Heart left ventricle (tissue), 16 donors: Measurements from ENCODE around the gene IFNAR1. TPM values are rescaled to one million over a fixed set of nuclear protein-coding genes. Genes with fewer than 3 reads are reported as not detected.

Experiments
- ATAC-seq, 4 donors: fragments of 200-7000 bp; cut with Tn5 transposase; one replicate each; pipeline ENCODE4 v1.9.1; 2020 to 2022; ENCODE audit warnings: moderate library complexity in 4 of 4, mild to moderate bottlenecking in 3 of 4, moderate number of reproducible peaks in 1 of 4
- DNase-seq, 5 donors: peaks; one replicate each; pipeline ENCODE4 v3.0.0-alpha.2; 2020
- H3K27ac ChIP-seq, 12 donors: fragments of 200-600 bp; sonication (generic) in 4 of 12; one replicate each; pipeline versions ENCODE4 v1.5.0 to v1.8.0; 2016 to 2022; ENCODE audit warnings: mild to moderate bottlenecking in 2 of 12
- H3K27me3 ChIP-seq, 9 donors: fragments of 200-600 bp; sonication (generic) in 2 of 9; one replicate each; pipeline versions ENCODE4 v1.5.1 to v1.8.0; 2016 to 2022; ENCODE audit warnings: mild to moderate bottlenecking in 3 of 9
- H3K36me3 ChIP-seq, 9 donors: fragments of 200-600 bp; sonication (generic) in 2 of 9; one replicate each; pipeline versions ENCODE4 v1.5.0 to v1.8.0; 2018 to 2022; ENCODE audit warnings: mild to moderate bottlenecking in 2 of 9
- H3K4me1 ChIP-seq, 12 donors: fragments of 200-600 bp; sonication (generic) in 4 of 12; one replicate each; pipeline versions ENCODE4 v1.5.0 to v1.8.0; 2016 to 2022; ENCODE audit warnings: mild to moderate bottlenecking in 3 of 12
- H3K4me3 ChIP-seq, 12 donors: fragments of 200-600 bp; sonication (generic) in 4 of 12; one replicate each; pipeline versions ENCODE4 v1.5.0 to v1.8.0; 2017 to 2022; ENCODE audit warnings: mild to moderate bottlenecking in 9 of 12, moderate library complexity in 4 of 12
- H3K9me3 ChIP-seq, 12 donors: fragments of 200-600 bp; sonication (generic) in 4 of 12; one replicate each; pipeline versions ENCODE4 v1.5.0 to v1.8.0; 2016 to 2022; ENCODE audit warnings: mild to moderate bottlenecking in 1 of 12
- POLR2A ChIP-seq, 2 donors: fragments of 450-650 bp; IDR thresholded peaks; one replicate each; pipeline ENCODE4 v1.6.1; 2017; ENCODE audit warnings: antibody characterized with exemption in 2 of 2, mild to moderate bottlenecking in 2 of 2, moderate library complexity in 2 of 2
- WGBS, 4 donors: extraction: QIAGEN DNeasy Blood & Tissue Kit in 2 of 4; methylation state at CpG; one replicate each; pipeline versions ENCODE4 v1.1.5 to v1.1.7; 2013 to 2018; 5-methylcytosine and 5-hydroxymethylcytosine counted together
- intact Hi-C, 10 donors: fragments of 100-400 bp; cut with DNase I; formaldehyde crosslinking; loops; one replicate each; pipeline versions ENCODE4 v1.11.1 to v1.14.2; 2022
- polyA plus RNA-seq, 2 donors: library from polyadenylated mRNA; stranded (reverse); fragments of 200-250 nt; gene quantifications; one replicate each; pipeline ENCODE4 v1.2.3, GENCODE V29; 2013
- total RNA-seq, 9 donors: library from RNA; depleted of rRNA in 2 of 9; stranded (reverse); fragments of >200 nt in 2 of 9; fragmentation: NEBNext Ultra II Directional in 3 of 9; extraction: Animal tissue kit (Norgen Biotek cat#: 25700) in 3 of 9; gene quantifications; one replicate each; pipeline versions ENCODE4 v1.1.0 to v1.2.4, GENCODE V29; 2016 to 2023
- TF ChIP-seq, protein P1 (sequence below), 12 donors: fragments of 200-600 bp; sonication (generic) in 4 of 12; IDR thresholded peaks; one replicate each; pipeline versions ENCODE4 v1.5.0 to v1.8.0; 2018 to 2022; ENCODE audit warnings: antibody characterized with exemption in 12 of 12, mild to moderate bottlenecking in 5 of 12
- donor health status: ischemic (EF 13 %, LVEDD 7.1; RV severe dilation, severe dysfunction).
- donor health status: healthy with polysubstance abuse.
- donor health status: DM: no; HTN: yes; CAD: no.
- donor health status: DM: no; HTN: no; CAD: no.
- donor health status: ischemic (EF 25% LVEDD 6.9; RV normal size, moderate dysfunction).
- donor health status: ischemic (EF 25% LVEDD 5.7; RV mildly dilated, moderate dysfunction).
- donor health status: healthy.
- donor health status: DM: yes; HTN: yes; CAD: no.
- donor health status: ischemic (EF 35%, LVEDD 5.7; RV mildly dilated, moderate dysfunction).
- donor health status: nonischemic (EF 11% LVEDD 7.7; RV severe dilation, severe dysfunction).
- donor health status: DM: yes; HTN: yes; CAD: no.
- donor health status: PGD.
- donor health status: ischemic (EF 29% LVEDD 5.4; RV normal size, mild dysfunction).
- donor health status: nonischemic (EF 23%, LVEDD 6.1; RV moderate dilation, normal function).

IFNAR1 gene
- total and polyA plus RNA-seq, 11 donors: 6.5 to 38.9 (median 22.5) TPM

DNA sequence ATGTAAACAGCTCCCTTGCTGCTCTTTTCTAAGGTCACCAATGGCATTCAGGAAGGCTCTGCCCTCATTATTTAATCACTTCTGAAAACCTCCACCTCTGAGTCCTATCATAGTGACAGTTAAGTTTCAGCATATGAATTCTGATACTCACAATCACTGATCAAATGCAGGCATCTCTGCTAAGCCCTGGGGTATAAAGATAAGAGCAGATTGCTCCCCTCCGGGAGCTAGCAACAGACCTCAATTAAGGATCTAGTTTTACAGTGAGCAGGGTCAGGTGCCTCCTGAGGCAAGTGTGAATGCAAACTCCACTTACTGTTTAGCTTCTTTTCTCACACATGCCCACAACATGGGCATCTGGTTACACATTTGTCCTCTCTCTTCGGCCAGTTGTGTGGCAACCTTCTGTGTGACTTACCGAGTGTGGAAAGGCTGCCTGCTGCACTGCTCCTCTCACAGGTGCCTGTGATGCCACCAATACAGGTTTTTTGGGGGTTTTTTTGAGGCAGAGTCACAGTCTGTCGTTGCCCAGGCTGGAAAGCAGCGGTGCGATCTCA, 43.6 kb upstream of the IFNAR1 start:
- Histone ChIP-seq H3K36me3 (peaks cover 0 to 93% (median 56%) of the 10 kb centered on the region in 9 donors), H3K9me3 (peaks cover 0 to 11% (median 0%) of the 10 kb centered on the region in 12 donors), H3K27ac (no peak overlapping the region), H3K4me3 (no peak overlapping the region), H3K4me1 (peaks cover 0 to 12% (median 6%) of the 10 kb centered on the region in 12 donors), H3K27me3 (no peaks in the 10 kb centered on the region)
- ATAC-seq: no peak
- DNase-seq: no peak
- 88 to 98% (median 92%) methylated on average over 6 of the region's 6 CpGs for WGBS, 4 donors
- intact Hi-C loops: loop anchor here in 1 of 10 donors (10.0 kb wide), 1 partner anchor 46 kb away; no protein-coding TSS in a partner anchor
- TF ChIP-seq POLR2A (IDR thresholded peaks at IDR 0.05): no peak
- TF ChIP-seq, protein P1, sequence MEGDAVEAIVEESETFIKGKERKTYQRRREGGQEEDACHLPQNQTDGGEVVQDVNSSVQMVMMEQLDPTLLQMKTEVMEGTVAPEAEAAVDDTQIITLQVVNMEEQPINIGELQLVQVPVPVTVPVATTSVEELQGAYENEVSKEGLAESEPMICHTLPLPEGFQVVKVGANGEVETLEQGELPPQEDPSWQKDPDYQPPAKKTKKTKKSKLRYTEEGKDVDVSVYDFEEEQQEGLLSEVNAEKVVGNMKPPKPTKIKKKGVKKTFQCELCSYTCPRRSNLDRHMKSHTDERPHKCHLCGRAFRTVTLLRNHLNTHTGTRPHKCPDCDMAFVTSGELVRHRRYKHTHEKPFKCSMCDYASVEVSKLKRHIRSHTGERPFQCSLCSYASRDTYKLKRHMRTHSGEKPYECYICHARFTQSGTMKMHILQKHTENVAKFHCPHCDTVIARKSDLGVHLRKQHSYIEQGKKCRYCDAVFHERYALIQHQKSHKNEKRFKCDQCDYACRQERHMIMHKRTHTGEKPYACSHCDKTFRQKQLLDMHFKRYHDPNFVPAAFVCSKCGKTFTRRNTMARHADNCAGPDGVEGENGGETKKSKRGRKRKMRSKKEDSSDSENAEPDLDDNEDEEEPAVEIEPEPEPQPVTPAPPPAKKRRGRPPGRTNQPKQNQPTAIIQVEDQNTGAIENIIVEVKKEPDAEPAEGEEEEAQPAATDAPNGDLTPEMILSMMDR (IDR thresholded peaks at IDR 0.05): no peak

DNA sequence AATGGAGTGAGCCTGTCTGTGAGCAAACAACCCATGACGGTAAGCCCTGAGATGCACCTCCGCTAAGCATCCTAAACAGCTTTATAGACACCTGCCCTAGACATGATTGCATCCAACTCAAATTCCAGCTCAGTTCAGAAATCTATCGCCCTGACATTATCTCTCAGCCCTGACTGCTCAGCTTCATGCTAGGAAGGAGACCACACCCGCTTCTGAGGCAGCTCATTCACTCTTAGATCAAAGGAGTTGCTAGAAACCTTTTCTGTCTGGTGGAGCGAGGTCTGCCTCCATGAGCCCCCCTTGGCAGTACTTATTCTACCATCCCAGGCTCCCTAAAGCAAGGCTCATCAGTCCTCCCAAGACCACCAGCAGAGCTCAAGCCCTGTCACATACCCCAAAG, 41.6 kb upstream of the IFNAR1 start:
- 76 to 94% (median 91%) methylated on average over 5 of the region's 5 CpGs for WGBS, 4 donors
- Histone ChIP-seq H3K9me3 (peaks cover 0 to 11% (median 0%) of the 10 kb centered on the region in 12 donors), H3K27me3 (no peaks in the 10 kb centered on the region), H3K4me1 (peaks cover 0 to 32% (median 20%) of the 10 kb centered on the region in 12 donors), H3K4me3 (no peak overlapping the region), H3K27ac (no peak overlapping the region), H3K36me3 (peaks cover 0 to 92% (median 46%) of the 10 kb centered on the region in 9 donors)
- ATAC-seq: no peak
- intact Hi-C loops: loop anchor here in 1 of 10 donors (10.0 kb wide), 1 partner anchor 48 kb away; no protein-coding TSS in a partner anchor
- no peak for DNase-seq
- no peak for TF ChIP-seq POLR2A (IDR thresholded peaks at IDR 0.05)
- TF ChIP-seq, protein P1 (IDR thresholded peaks at IDR 0.05): no peak

DNA sequence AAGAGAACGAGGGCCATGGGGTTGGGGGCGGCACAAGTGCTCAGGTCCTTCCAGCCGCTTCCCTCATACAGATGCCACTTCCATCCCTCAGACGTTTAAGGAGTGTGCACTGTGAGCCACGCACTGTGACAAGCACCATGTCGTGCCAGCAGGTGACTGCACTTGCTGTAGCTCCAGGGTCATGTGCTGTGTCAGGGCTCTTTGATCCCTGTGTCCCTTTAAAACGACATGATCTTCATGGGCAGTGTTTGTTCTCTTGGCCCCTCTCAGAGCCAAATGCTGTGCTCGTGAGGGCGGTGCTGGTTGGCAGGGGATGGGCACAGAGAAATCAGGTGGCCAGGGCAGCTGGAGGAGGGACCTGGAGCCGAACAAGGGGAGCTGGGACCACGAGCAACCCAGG, 38.7 kb upstream of the IFNAR1 start:
- intact Hi-C loops: loop anchor here in 3 of 10 donors (5.0 to 10.0 kb wide), 4 partner anchors 41 to 54 kb away; no protein-coding TSS in a partner anchor
- peaks cover 0 to 44% (median 25%) of the 10 kb centered on the region in 12 donors for H3K4me1 ChIP-seq
- TF ChIP-seq, protein P1 (IDR thresholded peaks at IDR 0.05): no peak
- no peak for TF ChIP-seq POLR2A (IDR thresholded peaks at IDR 0.05)
- no peaks in the 10 kb centered on the region for H3K9me3 ChIP-seq
- no peaks in the 10 kb centered on the region for H3K27me3 ChIP-seq
- no peak for DNase-seq
- peak overlapping the region; percentile 26 to 86 (median 70) for H3K27ac ChIP-seq
- ATAC-seq: no peak
- peaks cover 0 to 91% (median 33%) of the 10 kb centered on the region in 9 donors for H3K36me3 ChIP-seq
- 48 to 72% (median 58%) methylated on average over 10 to 11 of the region's 11 CpGs for WGBS, 4 donors
- no peak overlapping the region for H3K4me3 ChIP-seq

DNA sequence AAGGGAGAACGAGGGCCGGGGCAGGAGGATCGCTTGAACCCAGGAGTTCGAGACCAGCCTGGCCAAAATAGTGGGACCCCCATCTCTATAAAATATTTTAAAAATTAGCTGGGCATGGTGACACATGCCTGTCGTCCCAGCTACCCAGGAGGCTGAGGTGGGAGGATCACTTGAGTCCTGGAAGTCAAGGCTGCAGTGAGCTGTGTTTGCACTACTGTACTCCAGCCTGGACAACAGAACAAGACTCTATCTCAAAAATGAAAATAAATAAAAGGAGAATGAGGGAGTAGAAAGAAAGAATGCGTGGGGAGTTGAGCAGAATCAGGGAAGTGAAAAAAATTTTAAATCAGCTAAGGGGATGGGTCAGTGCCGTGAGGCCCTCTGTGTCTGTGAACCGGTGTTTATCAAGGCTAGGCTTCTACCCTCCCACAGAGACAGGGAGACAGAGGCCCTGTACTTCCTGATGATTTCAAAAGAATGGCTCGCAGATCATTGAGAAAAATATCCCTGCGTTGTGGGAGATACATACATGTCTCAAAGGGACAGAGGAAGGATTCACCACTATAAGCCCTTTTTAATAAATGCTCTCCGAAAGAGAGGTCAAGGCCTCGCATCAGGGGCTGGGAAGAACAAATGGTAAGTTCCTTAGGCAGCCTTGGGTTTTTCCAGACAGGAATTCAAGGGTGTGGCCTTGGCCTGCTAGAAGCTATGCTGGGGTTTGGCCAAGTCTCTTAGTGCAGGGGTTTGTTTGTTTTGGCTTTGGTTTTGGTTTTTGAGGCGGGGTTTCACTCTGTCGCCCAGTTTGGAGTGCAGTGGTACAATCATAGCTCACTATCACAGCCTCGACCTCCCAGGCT, 37.9 kb upstream of the IFNAR1 start:
- TF ChIP-seq, protein P1 (IDR thresholded peaks at IDR 0.05): no peak
- no peak for TF ChIP-seq POLR2A (IDR thresholded peaks at IDR 0.05)
- Histone ChIP-seq H3K9me3 (no peaks in the 10 kb centered on the region), H3K27me3 (no peaks in the 10 kb centered on the region), H3K36me3 (peaks cover 0 to 91% (median 34%) of the 10 kb centered on the region in 9 donors), H3K4me1 (peaks cover 0 to 44% (median 26%) of the 10 kb centered on the region in 12 donors), H3K27ac (peak overlapping the region; percentile 26 to 86 (median 70)), H3K4me3 (peak overlapping the region in 1 of 12 donors; percentile 16)
- intact Hi-C loops: loop anchor here in 4 of 10 donors (1.0 to 10.0 kb wide), 5 partner anchors 38 to 55 kb away; no protein-coding TSS in a partner anchor
- DNase-seq: peak in 4 of 5 donors; percentile 62 to 81 (median 66)
- ATAC-seq: peak; percentile 47 to 90 (median 80)
- 51 to 63% (median 55%) methylated on average over 15 of the region's 15 CpGs for WGBS, 4 donors
